Heart left ventricle (tissue), 16 donors: ENCODE data around the gene CRYL1. TPM values are rescaled to one million over a fixed set of nuclear protein-coding genes. Genes with fewer than 3 reads are reported as not detected.
A peak's percentile ranks its signal among the peaks of the same experiment; 100 is the strongest.

Experiments used
- ATAC-seq, 4 donors: fragments of 200-7000 bp; cut with Tn5 transposase; one replicate each; pipeline ENCODE4 v1.9.1; 2020 to 2022; ENCODE audit warnings: moderate library complexity in 4 of 4, mild to moderate bottlenecking in 3 of 4, moderate number of reproducible peaks in 1 of 4
- DNase-seq, 5 donors: peaks; one replicate each; pipeline ENCODE4 v3.0.0-alpha.2; 2020
- H3K27ac ChIP-seq, 12 donors: fragments of 200-600 bp; sonication (generic) in 4 of 12; one replicate each; pipeline versions ENCODE4 v1.5.0 to v1.8.0; 2016 to 2022; ENCODE audit warnings: mild to moderate bottlenecking in 2 of 12
- H3K27me3 ChIP-seq, 9 donors: fragments of 200-600 bp; sonication (generic) in 2 of 9; one replicate each; pipeline versions ENCODE4 v1.5.1 to v1.8.0; 2016 to 2022; ENCODE audit warnings: mild to moderate bottlenecking in 3 of 9
- H3K36me3 ChIP-seq, 9 donors: fragments of 200-600 bp; sonication (generic) in 2 of 9; one replicate each; pipeline versions ENCODE4 v1.5.0 to v1.8.0; 2018 to 2022; ENCODE audit warnings: mild to moderate bottlenecking in 2 of 9
- H3K4me1 ChIP-seq, 12 donors: fragments of 200-600 bp; sonication (generic) in 4 of 12; one replicate each; pipeline versions ENCODE4 v1.5.0 to v1.8.0; 2016 to 2022; ENCODE audit warnings: mild to moderate bottlenecking in 3 of 12
- H3K4me3 ChIP-seq, 12 donors: fragments of 200-600 bp; sonication (generic) in 4 of 12; one replicate each; pipeline versions ENCODE4 v1.5.0 to v1.8.0; 2017 to 2022; ENCODE audit warnings: mild to moderate bottlenecking in 9 of 12, moderate library complexity in 4 of 12
- H3K9me3 ChIP-seq, 12 donors: fragments of 200-600 bp; sonication (generic) in 4 of 12; one replicate each; pipeline versions ENCODE4 v1.5.0 to v1.8.0; 2016 to 2022; ENCODE audit warnings: mild to moderate bottlenecking in 1 of 12
- POLR2A ChIP-seq, 2 donors: fragments of 450-650 bp; IDR thresholded peaks; one replicate each; pipeline ENCODE4 v1.6.1; 2017; ENCODE audit warnings: antibody characterized with exemption in 2 of 2, mild to moderate bottlenecking in 2 of 2, moderate library complexity in 2 of 2
- WGBS, 4 donors: extraction: QIAGEN DNeasy Blood & Tissue Kit in 2 of 4; methylation state at CpG; one replicate each; pipeline versions ENCODE4 v1.1.5 to v1.1.7; 2013 to 2018; 5-methylcytosine and 5-hydroxymethylcytosine counted together
- intact Hi-C, 10 donors: fragments of 100-400 bp; cut with DNase I; formaldehyde crosslinking; loops; one replicate each; pipeline versions ENCODE4 v1.11.1 to v1.14.2; 2022
- polyA plus RNA-seq, 2 donors: library from polyadenylated mRNA; stranded (reverse); fragments of 200-250 nt; gene quantifications; one replicate each; pipeline ENCODE4 v1.2.3, GENCODE V29; 2013
- total RNA-seq, 9 donors: library from RNA; depleted of rRNA in 2 of 9; stranded (reverse); fragments of >200 nt in 2 of 9; fragmentation: NEBNext Ultra II Directional in 3 of 9; extraction: Animal tissue kit (Norgen Biotek cat#: 25700) in 3 of 9; gene quantifications; one replicate each; pipeline versions ENCODE4 v1.1.0 to v1.2.4, GENCODE V29; 2016 to 2023
- TF ChIP-seq, protein P1 (sequence below), 12 donors: fragments of 200-600 bp; sonication (generic) in 4 of 12; IDR thresholded peaks; one replicate each; pipeline versions ENCODE4 v1.5.0 to v1.8.0; 2018 to 2022; ENCODE audit warnings: antibody characterized with exemption in 12 of 12, mild to moderate bottlenecking in 5 of 12
- donor health status: ischemic (EF 13 %, LVEDD 7.1; RV severe dilation, severe dysfunction).
- donor health status: healthy with polysubstance abuse.
- donor health status: DM: no; HTN: yes; CAD: no.
- donor health status: DM: no; HTN: no; CAD: no.
- donor health status: ischemic (EF 25% LVEDD 6.9; RV normal size, moderate dysfunction).
- donor health status: ischemic (EF 25% LVEDD 5.7; RV mildly dilated, moderate dysfunction).
- donor health status: healthy.
- donor health status: DM: yes; HTN: yes; CAD: no.
- donor health status: ischemic (EF 35%, LVEDD 5.7; RV mildly dilated, moderate dysfunction).
- donor health status: nonischemic (EF 11% LVEDD 7.7; RV severe dilation, severe dysfunction).
- donor health status: DM: yes; HTN: yes; CAD: no.
- donor health status: PGD.
- donor health status: ischemic (EF 29% LVEDD 5.4; RV normal size, mild dysfunction).
- donor health status: nonischemic (EF 23%, LVEDD 6.1; RV moderate dilation, normal function).

Gene CRYL1
- total and polyA plus RNA-seq, 11 donors: 10.7 to 36.5 (median 20.9) TPM

DNA sequence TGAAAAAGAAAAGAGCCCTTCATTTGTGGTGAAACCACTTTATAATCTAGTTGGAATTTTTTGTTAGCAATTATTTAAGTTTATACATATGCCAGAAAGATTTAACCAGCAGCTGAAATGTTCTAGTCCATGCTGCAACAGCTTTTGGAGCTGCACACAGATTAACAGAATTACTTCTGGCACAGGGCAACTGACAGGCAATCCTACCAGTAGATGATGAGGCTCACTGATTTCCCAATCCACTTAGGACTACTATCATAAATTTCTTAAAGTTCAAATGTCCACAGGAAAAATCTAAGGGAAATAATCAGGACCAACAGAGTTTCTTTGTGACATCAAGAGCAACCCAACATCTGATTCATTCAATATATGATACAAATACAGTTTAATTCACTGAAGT is 78.8 kb downstream of the CRYL1 start:
- H3K9me3 ChIP-seq: peaks cover 0 to 48% (median 15%) of the 10 kb centered on the region in 12 donors
- DNase-seq: no peak
- intact Hi-C loops: no loop called here
- ATAC-seq: peak in 3 of 4 donors; percentile 57 to 78 (median 65)
- H3K4me1 ChIP-seq: peaks cover 0 to 14% (median 1%) of the 10 kb centered on the region in 12 donors
- H3K4me3 ChIP-seq: no peak overlapping the region
- TF ChIP-seq, protein P1, sequence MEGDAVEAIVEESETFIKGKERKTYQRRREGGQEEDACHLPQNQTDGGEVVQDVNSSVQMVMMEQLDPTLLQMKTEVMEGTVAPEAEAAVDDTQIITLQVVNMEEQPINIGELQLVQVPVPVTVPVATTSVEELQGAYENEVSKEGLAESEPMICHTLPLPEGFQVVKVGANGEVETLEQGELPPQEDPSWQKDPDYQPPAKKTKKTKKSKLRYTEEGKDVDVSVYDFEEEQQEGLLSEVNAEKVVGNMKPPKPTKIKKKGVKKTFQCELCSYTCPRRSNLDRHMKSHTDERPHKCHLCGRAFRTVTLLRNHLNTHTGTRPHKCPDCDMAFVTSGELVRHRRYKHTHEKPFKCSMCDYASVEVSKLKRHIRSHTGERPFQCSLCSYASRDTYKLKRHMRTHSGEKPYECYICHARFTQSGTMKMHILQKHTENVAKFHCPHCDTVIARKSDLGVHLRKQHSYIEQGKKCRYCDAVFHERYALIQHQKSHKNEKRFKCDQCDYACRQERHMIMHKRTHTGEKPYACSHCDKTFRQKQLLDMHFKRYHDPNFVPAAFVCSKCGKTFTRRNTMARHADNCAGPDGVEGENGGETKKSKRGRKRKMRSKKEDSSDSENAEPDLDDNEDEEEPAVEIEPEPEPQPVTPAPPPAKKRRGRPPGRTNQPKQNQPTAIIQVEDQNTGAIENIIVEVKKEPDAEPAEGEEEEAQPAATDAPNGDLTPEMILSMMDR (IDR thresholded peaks at IDR 0.05): no peak
- no peak for TF ChIP-seq POLR2A (IDR thresholded peaks at IDR 0.05)
- no peaks in the 10 kb centered on the region for H3K36me3 ChIP-seq
- peak overlapping the region in 10 of 12 donors; percentile 16 to 75 (median 61) for H3K27ac ChIP-seq
- H3K27me3 ChIP-seq: no peaks in the 10 kb centered on the region

GRCh38 chr13:20446405-20446804 is 79.3 kb downstream of the CRYL1 start:
- Histone ChIP-seq H3K4me3 (no peak overlapping the region), H3K27me3 (no peaks in the 10 kb centered on the region), H3K9me3 (peaks cover 0 to 48% (median 15%) of the 10 kb centered on the region in 12 donors), H3K36me3 (no peaks in the 10 kb centered on the region), H3K4me1 (peaks cover 0 to 17% (median 1%) of the 10 kb centered on the region in 12 donors), H3K27ac (peak overlapping the region in 10 of 12 donors; percentile 16 to 75 (median 61))
- intact Hi-C loops: no loop called here
- no peak for TF ChIP-seq POLR2A (IDR thresholded peaks at IDR 0.05)
- TF ChIP-seq, protein P1 (IDR thresholded peaks at IDR 0.05): no peak
- 48 to 62% (median 54%) methylated on average over 1 of the region's 1 CpG for WGBS, 4 donors
- ATAC-seq (peak; percentile 88 to 96 (median 92)), DNase-seq (no peak)

DNA sequence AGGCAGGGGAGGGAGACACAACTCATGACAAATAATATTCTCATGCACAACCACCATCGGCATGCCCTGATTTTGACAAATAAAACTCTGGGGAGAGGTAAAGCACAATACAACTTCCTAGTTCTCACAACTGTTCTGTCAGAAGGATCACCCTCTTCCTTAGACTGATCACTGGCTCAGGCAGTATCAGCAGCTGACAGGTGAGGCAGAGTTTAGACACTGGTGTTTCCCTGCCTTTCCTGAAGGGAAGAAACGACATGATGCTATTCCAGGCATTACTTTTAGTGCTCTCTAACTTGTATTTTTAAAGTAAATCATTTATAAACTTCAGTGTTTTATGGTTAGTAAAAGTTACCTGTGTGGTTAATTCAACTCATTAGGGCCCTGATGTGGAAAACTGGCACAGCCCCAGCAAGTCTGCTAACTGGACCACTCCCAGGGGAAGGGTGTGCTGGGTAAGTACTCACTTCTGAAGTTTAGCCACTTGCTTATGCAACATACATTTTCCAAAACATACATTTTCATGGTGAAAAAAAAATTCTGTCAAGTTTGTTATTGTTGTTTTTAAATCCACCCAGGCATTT is 82.8 kb downstream of the CRYL1 start:
- H3K27ac ChIP-seq: no peak overlapping the region
- TF ChIP-seq POLR2A (IDR thresholded peaks at IDR 0.05): no peak
- TF ChIP-seq, protein P1 (IDR thresholded peaks at IDR 0.05): no peak
- peaks cover 0 to 5% (median 0%) of the 10 kb centered on the region in 9 donors for H3K36me3 ChIP-seq
- no peak for ATAC-seq
- peaks cover 0 to 21% (median 3%) of the 10 kb centered on the region in 12 donors for H3K9me3 ChIP-seq
- peaks cover 0 to 17% (median 1%) of the 10 kb centered on the region in 12 donors for H3K4me1 ChIP-seq
- no peaks in the 10 kb centered on the region for H3K27me3 ChIP-seq
- H3K4me3 ChIP-seq: no peak overlapping the region
- no peak for DNase-seq
- intact Hi-C loops: no loop called here
- WGBS, 4 donors: 59 to 66% (median 61%) methylated on average over 2 of the region's 2 CpGs

DNA sequence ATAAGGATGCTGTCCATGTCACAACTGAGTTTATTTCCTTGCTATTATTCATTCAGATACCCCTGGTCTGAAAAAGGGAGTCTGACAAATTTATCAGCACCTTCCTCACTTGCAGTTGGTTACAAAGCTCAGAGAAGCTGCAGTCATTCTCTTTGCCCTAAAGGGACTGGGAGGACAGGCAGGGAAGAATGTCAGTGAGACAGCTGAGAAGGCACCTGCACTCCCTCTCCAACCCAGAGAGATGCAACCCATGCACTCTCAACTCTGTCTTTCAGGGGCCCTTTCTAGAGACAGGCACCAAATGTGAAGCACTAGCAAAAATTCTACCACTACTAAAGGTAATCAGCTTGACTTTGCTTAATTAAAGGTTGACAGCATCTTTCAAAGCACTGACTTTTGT is 83.3 kb downstream of the CRYL1 start:
- no peak overlapping the region for H3K4me3 ChIP-seq
- TF ChIP-seq POLR2A (IDR thresholded peaks at IDR 0.05): no peak
- TF ChIP-seq, protein P1 (IDR thresholded peaks at IDR 0.05): no peak
- intact Hi-C loops: no loop called here
- H3K36me3 ChIP-seq: peaks cover 0 to 5% (median 0%) of the 10 kb centered on the region in 9 donors
- ATAC-seq (no peak), DNase-seq (no peak)
- H3K9me3 ChIP-seq: peaks cover 0 to 16% (median 0%) of the 10 kb centered on the region in 12 donors
- H3K4me1 ChIP-seq: peaks cover 0 to 17% (median 1%) of the 10 kb centered on the region in 12 donors
- peak overlapping the region in 1 of 12 donors; percentile 39 for H3K27ac ChIP-seq
- H3K27me3 ChIP-seq: no peaks in the 10 kb centered on the region
